ENCODE measurements around the gene ERVK3-1.
A peak's percentile ranks its signal among the peaks of the same experiment; 100 is the strongest.
"Not testable (repeated sequence)": the region's sequence is repeated elsewhere in the genome, so short reads cannot be mapped to it uniquely, and the experiment has no call there.

Gene ERVK3-1

GRCh38 chr19:58304748-58305064 is 471 bp upstream of the ERVK3-1 start:
- DNase-seq (ENCODE audit: low read depth): no peak

GRCh38 chr19:58305932-58306323 is 751 bp downstream of the ERVK3-1 start:
- DNase-seq (ENCODE audit: low read depth): no peak

- no peak for DNase-seq (ENCODE audit: low read depth)
Measured at GRCh38 chr19:58307736-58308135, 2.6 kb downstream of the ERVK3-1 start.

- not testable (repeated sequence) for DNase-seq (ENCODE audit: low read depth)
Measured at GRCh38 chr19:58310685-58311084, 5.5 kb downstream of the ERVK3-1 start.

GRCh38 chr19:58311345-58311865 is 6.2 kb downstream of the ERVK3-1 start:
- DNase-seq (ENCODE audit: low read depth): no peak

GRCh38 chr19:58315580-58315979 is 10.4 kb downstream of the ERVK3-1 start:
- no peak for DNase-seq (ENCODE audit: low read depth)

- no peak for DNase-seq (ENCODE audit: low read depth)
Measured at GRCh38 chr19:58317476-58318072, 12.4 kb downstream of the ERVK3-1 start.

GRCh38 chr19:58318297-58318696 is 13.1 kb downstream of the ERVK3-1 start:
- no peak for DNase-seq (ENCODE audit: low read depth)

- DNase-seq (ENCODE audit: low read depth): no peak
Measured at GRCh38 chr19:58319241-58319640, 14.1 kb downstream of the ERVK3-1 start.

GRCh38 chr19:58325311-58326022 is 20.3 kb downstream of the ERVK3-1 start:
- DNase-seq (ENCODE audit: low read depth): no peak

- DNase-seq (ENCODE audit: low read depth): no peak
Measured at GRCh38 chr19:58326501-58326913, 21.3 kb downstream of the ERVK3-1 start.

- peak; percentile 95 for DNase-seq (ENCODE audit: low read depth)
Measured at GRCh38 chr19:58326914-58327726, 21.9 kb downstream of the ERVK3-1 start, which contains the start of gene ZSCAN22. Gene ZSCAN22, plus strand, starts transcription at chr19:58326994. Its CDS starts 7,809 bp downstream, at chr19:58334803.

GRCh38 chr19:58328999-58329398 is 23.8 kb downstream of the ERVK3-1 start:
- DNase-seq (ENCODE audit: low read depth): no peak

- DNase-seq (ENCODE audit: low read depth): no peak
Measured at GRCh38 chr19:58330458-58330857, 25.3 kb downstream of the ERVK3-1 start.

GRCh38 chr19:58332697-58333096 is 27.5 kb downstream of the ERVK3-1 start:
- DNase-seq (ENCODE audit: low read depth): no peak

- no peak for DNase-seq (ENCODE audit: low read depth)
Measured at GRCh38 chr19:58334691-58335249, 29.6 kb downstream of the ERVK3-1 start.

- DNase-seq (ENCODE audit: low read depth): no peak
Measured at GRCh38 chr19:58335630-58336029, 30.5 kb downstream of the ERVK3-1 start.

- no peak for DNase-seq (ENCODE audit: low read depth)
Measured at GRCh38 chr19:58336216-58336615, 31.0 kb downstream of the ERVK3-1 start.

GRCh38 chr19:58336820-58337219 is 31.6 kb downstream of the ERVK3-1 start:
- no peak for DNase-seq (ENCODE audit: low read depth)

GRCh38 chr19:58338336-58338735 is 33.2 kb downstream of the ERVK3-1 start:
- DNase-seq (ENCODE audit: low read depth): no peak

- no peak for DNase-seq (ENCODE audit: low read depth)
Measured at GRCh38 chr19:58338825-58339558, 33.8 kb downstream of the ERVK3-1 start.

- DNase-seq (ENCODE audit: low read depth): no peak
Measured at GRCh38 chr19:58345558-58345957, 40.4 kb downstream of the ERVK3-1 start.
